K562 (cell line): ENCODE measurements around the gene MTO1. TPM values are rescaled to one million over a fixed set of nuclear protein-coding genes. Genes with fewer than 3 reads are reported as not detected.
A peak's percentile ranks its signal among the peaks of the same experiment; 100 is the strongest.

ENCODE experiments used
- BRD9 ChIP-seq: fragments of 450-650 bp; IDR thresholded peaks from 2 replicates; pipeline ENCODE4 v1.6.1; 2018; ENCODE audit warnings: low read depth; ENCODE audit not compliant: partially characterized antibody
- BRF1 ChIP-seq: IDR thresholded peaks from 3 replicates; pipeline ENCODE4 v1.6.1; 2011; ENCODE audit warnings: borderline replicate concordance, mild to moderate bottlenecking; ENCODE audit not compliant: insufficient read length; ENCODE audit errors: extremely low read depth
- CHD1 ChIP-seq: fragments of 200-600 bp; sonication (generic); IDR thresholded peaks from one replicate; pipeline ENCODE4 v1.6.1; 2012; ENCODE audit warnings: mild to moderate bottlenecking, moderate library complexity, low read length, inconsistent platforms
- CREM ChIP-seq: IDR thresholded peaks from 2 replicates; pipeline ENCODE4 v1.6.1; 2014; ENCODE audit warnings: antibody characterized with exemption, low read depth
- ETV5 ChIP-seq: sonication (generic); formaldehyde crosslinking; IDR thresholded peaks from 2 replicates; pipeline ENCODE4 v1.4.0; 2020; ENCODE audit warnings: low read depth, mild to moderate bottlenecking, missing genetic modification reagents
- EWSR1 ChIP-seq: fragments of 450-650 bp; IDR thresholded peaks from 2 replicates; pipeline ENCODE4 v1.6.1; 2018; ENCODE audit warnings: borderline replicate concordance, mild to moderate bottlenecking, low read depth, moderate library complexity; ENCODE audit not compliant: partially characterized antibody
- FOXA1 ChIP-seq: fragments of 450-650 bp; IDR thresholded peaks from 2 replicates; pipeline ENCODE4 v1.6.1; 2016; ENCODE audit warnings: mild to moderate bottlenecking, borderline replicate concordance
- HNRNPK ChIP-seq: fragments of 200-400 bp; formaldehyde crosslinking; IDR thresholded peaks from one replicate; pipeline ENCODE4 v1.6.1; 2018; ENCODE audit warnings: mild to moderate bottlenecking, low read depth, low read length; ENCODE audit not compliant: poor library complexity, severe bottlenecking
- KHSRP ChIP-seq: fragments of 450-650 bp; IDR thresholded peaks from 2 replicates; pipeline ENCODE4 v1.6.1; 2017
- KLF10 ChIP-seq: fragments of 250-450 bp; sonication (Bioruptor Pico); IDR thresholded peaks from 2 replicates; pipeline ENCODE4 v1.6.1; 2021; ENCODE audit warnings: matching md5 sums
- MCM2 ChIP-seq: fragments of 450-650 bp; IDR thresholded peaks from 2 replicates; pipeline ENCODE4 v1.6.1; 2017; ENCODE audit warnings: low read depth, mild to moderate bottlenecking
- MIER1 ChIP-seq: fragments of 450-650 bp; IDR thresholded peaks from 2 replicates; pipeline ENCODE4 v1.6.1; 2016; ENCODE audit warnings: antibody characterized with exemption, mild to moderate bottlenecking, low read depth
- MYC ChIP-seq, 2 experiments: fragments of 250-450 bp in 1 of 2; sonication (Bioruptor Pico) in 1 of 2; IDR thresholded peaks; 2 replicates each; pipeline versions ENCODE4 v1.5.1 to v1.6.1; 2012 to 2021; ENCODE audit warnings: low read depth in 2 of 2, borderline replicate concordance in 1 of 2, improper control_type of control experiment in 1 of 2, low read length in 1 of 2, mild to moderate bottlenecking in 1 of 2, moderate library complexity in 1 of 2
- NEUROD1 ChIP-seq: fragments of 150-350 bp; IDR thresholded peaks from 2 replicates; pipeline ENCODE4 v1.6.1; 2014; ENCODE audit warnings: borderline replicate concordance, low read length, low read depth; ENCODE audit not compliant: partially characterized antibody
- NR2C1 ChIP-seq, 2 experiments: fragments of 450-650 bp; IDR thresholded peaks; 2 replicates each; pipeline ENCODE4 v1.6.1; 2017; ENCODE audit warnings: mild to moderate bottlenecking in 2 of 2, antibody characterized with exemption in 1 of 2, inconsistent platforms in 1 of 2, missing compliant biosample characterization in 1 of 2, missing genetic modification characterization in 1 of 2
- NR3C1 ChIP-seq: sonication (generic); formaldehyde crosslinking; IDR thresholded peaks from 2 replicates; pipeline ENCODE4 v1.8.1; 2022; ENCODE audit warnings: missing genetic modification reagents
- RBM22 ChIP-seq: fragments of 200-400 bp; formaldehyde crosslinking; IDR thresholded peaks from 2 replicates; pipeline ENCODE4 v1.6.1; 2018; ENCODE audit warnings: low read length, low read depth; ENCODE audit not compliant: poor library complexity, severe bottlenecking
- RCOR1 ChIP-seq, 2 experiments: IDR thresholded peaks; 2 replicates each; pipeline ENCODE4 v1.6.1; 2012; ENCODE audit warnings: low read depth in 2 of 2, low read length in 2 of 2, borderline replicate concordance in 1 of 2, improper control_type of control experiment in 1 of 2
- TBP ChIP-seq: optimal IDR thresholded peaks from 2 replicates; pipeline ENCODE3; 2011; ENCODE audit warnings: low read depth, low read length, improper control_type of control experiment
- XRCC3 ChIP-seq: fragments of 450-650 bp; IDR thresholded peaks from 2 replicates; pipeline ENCODE4 v1.6.1; 2017; ENCODE audit warnings: mild to moderate bottlenecking, moderate library complexity
- ZC3H11A ChIP-seq: IDR thresholded peaks from 2 replicates; pipeline ENCODE4 v1.6.1; 2012; ENCODE audit warnings: low read depth, low read length, improper control_type of control experiment
- ZNF232 ChIP-seq: sonication (generic); formaldehyde crosslinking; IDR thresholded peaks from 2 replicates; pipeline ENCODE4 v1.8.0; 2022; ENCODE audit warnings: mild to moderate bottlenecking, missing genetic modification reagents
- ZNF263 ChIP-seq: sonication (generic); formaldehyde crosslinking; IDR thresholded peaks from 2 replicates; pipeline ENCODE4 v1.8.0; 2022; ENCODE audit warnings: mild to moderate bottlenecking, missing genetic modification reagents, borderline replicate concordance
- ZNF274 ChIP-seq: IDR thresholded peaks from 2 replicates; pipeline ENCODE4 v1.6.1; 2011; ENCODE audit warnings: low read depth, mild to moderate bottlenecking, low read length, moderate library complexity, borderline replicate concordance
- ZNF444 ChIP-seq: fragments of 250-450 bp; sonication (Bioruptor Pico); IDR thresholded peaks from 2 replicates; pipeline ENCODE4 v1.4.0; 2020; ENCODE audit warnings: mild to moderate bottlenecking, moderate library complexity
- ZNF785 ChIP-seq: fragments of 250-450 bp; sonication (Bioruptor Pico); IDR thresholded peaks from 2 replicates; pipeline ENCODE4 v1.4.0; 2020; ENCODE audit warnings: mild to moderate bottlenecking
- polyA plus RNA-seq, 8 experiments: library from polyadenylated mRNA; depleted of rRNA in 4 of 8; stranded (reverse) in 5 of 8; unstranded in 3 of 8; fragments of >200 nt; fragmentation: Nextera tagmentation in 2 of 8; fragmentation: Illumina TruSeq in 1 of 8; extraction: Ambion mirVana in 2 of 8; extraction: Trizol in 1 of 8; gene quantifications; 2 replicates each; pipeline versions ENCODE4 v1.2.1 to v1.2.3, GENCODE V29; 2011 to 2014; ENCODE audit warnings: inconsistent platforms in 1 of 8, missing spikeins in 1 of 8
- total RNA-seq, 7 experiments: library from RNA; depleted of rRNA in 6 of 7; stranded (reverse); fragments of >200 nt in 6 of 7; fragmentation: Illumina TruSeq in 2 of 7; extraction: Trizol in 2 of 7; gene quantifications; 2 replicates each; pipeline versions ENCODE4 v1.2.1 to v1.2.3, GENCODE V29; 2011 to 2021; ENCODE audit warnings: low replicate concordance in 1 of 7
- TF ChIP-seq, protein P1 (sequence below), 2 experiments: fragments of 450-650 bp; conservative IDR thresholded peaks; 2 replicates each; pipeline ENCODE4 v1.6.1; 2017; ENCODE audit warnings: mild to moderate bottlenecking in 2 of 2, moderate library complexity in 2 of 2

MTO1 gene
- total and polyA plus RNA-seq, 9 of the 15 experiments (the other 6 are each of a cell fraction or from before 2014, with no cell fraction given) = 33.4 to 62.3 (median 50.6) TPM

DNA sequence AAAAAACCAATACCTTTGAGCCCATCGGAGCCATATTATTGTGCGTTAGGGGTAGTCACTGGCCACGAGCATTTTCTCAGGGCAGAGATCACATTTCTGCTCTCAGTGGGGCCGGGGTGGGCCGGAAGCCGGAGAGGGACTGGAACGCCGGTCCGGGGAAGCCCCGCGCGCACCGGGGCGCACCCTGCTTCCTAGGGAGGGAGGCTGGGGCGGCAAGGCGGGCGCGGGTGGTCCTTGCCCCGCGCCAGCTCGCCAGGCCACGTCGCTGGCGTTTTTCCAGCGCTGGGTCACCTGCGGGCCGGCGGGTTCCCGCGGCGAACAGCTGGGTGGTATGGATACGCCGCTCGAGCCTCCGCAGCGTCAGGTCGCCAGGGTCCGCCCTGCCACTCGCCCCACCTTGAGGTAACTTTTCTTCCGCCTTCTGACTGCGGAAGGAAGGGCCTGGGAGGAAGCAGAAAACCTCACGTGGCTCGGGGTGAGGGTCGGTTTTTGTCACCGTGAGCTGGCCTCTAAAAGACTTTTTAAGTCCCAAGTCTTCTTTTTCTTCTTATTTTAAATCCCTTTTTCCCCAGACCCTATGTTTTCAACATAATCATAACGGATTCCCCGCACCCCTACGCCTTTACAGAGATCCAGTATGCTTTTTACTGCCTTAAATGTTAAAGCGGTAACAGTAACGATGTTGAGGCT lies 62.0 kb downstream of the MTO1 start (continued):
- TF ChIP-seq EWSR1 (no peak), MIER1 (no peak), ZNF232 (no peak), XRCC3 (no peak), ZNF444 (CRISPR knock-in tag) (no peak), RCOR1 (IDR thresholded peaks at IDR 0.05; ENCODE audit: borderline replicate concordance in 1 of 2, low read depth in 2 of 2, low read length in 2 of 2) (no peak; a peak in 1 of 4 replicates), MCM2 (no peak), NR3C1 (CRISPR knock-in tag) (no peak), BRD9 (peak; percentile 28), NR2C1 (IDR thresholded peaks at IDR 0.05) (no peak; the same call in 1 of the 2 replicates), NR2C1 (tag; IDR thresholded peaks at IDR 0.05) (no peak), ZC3H11A (no peak), NEUROD1 (peak; percentile 36), KLF10 (no peak), CHD1 (peak; percentile 21), TBP (no peak), ZNF274 (no peak), MYC (IDR thresholded peaks at IDR 0.05; ENCODE audit: low read depth, low read length) (peak; percentile 95), MYC (CRISPR knock-in tag; IDR thresholded peaks at IDR 0.05; ENCODE audit: borderline replicate concordance, low read depth) (0 out of 2 replicates have a peak, but pooled peaks have one; percentile 29), ZNF263 (peak; percentile 53; the same call in 1 of the 2 replicates), ZNF785 (no peak), ETV5 (CRISPR knock-in tag) (peak; percentile 84), BRF1 (no peak), CREM (peak; percentile 66), RBM22 (peak; percentile 76), KHSRP (no peak), HNRNPK (peak; percentile 71), FOXA1 (no peak)
- TF ChIP-seq, protein P1, sequence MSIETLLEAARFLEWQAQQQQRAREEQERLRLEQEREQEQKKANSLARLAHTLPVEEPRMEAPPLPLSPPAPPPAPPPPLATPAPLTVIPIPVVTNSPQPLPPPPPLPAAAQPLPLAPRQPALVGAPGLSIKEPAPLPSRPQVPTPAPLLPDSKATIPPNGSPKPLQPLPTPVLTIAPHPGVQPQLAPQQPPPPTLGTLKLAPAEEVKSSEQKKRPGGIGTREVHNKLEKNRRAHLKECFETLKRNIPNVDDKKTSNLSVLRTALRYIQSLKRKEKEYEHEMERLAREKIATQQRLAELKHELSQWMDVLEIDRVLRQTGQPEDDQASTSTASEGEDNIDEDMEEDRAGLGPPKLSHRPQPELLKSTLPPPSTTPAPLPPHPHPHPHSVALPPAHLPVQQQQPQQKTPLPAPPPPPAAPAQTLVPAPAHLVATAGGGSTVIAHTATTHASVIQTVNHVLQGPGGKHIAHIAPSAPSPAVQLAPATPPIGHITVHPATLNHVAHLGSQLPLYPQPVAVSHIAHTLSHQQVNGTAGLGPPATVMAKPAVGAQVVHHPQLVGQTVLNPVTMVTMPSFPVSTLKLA (conservative IDR thresholded peaks at IDR 0.05) = peak; percentile 67 to 86
